Vagina (tissue), 2 donors: ENCODE data around the gene MYDGF. TPM values are rescaled to one million over a fixed set of nuclear protein-coding genes. Genes with fewer than 3 reads are reported as not detected.

Experiments used
- DNase-seq, 2 donors: peaks; one replicate each; pipeline ENCODE4 v3.0.0-alpha.2; 2017; ENCODE audit errors: extremely low spot score in 2 of 2
- H3K27ac ChIP-seq: fragments of 200-600 bp; sonication (generic); one replicate; pipeline ENCODE4 v1.5.1; 2019
- H3K27me3 ChIP-seq: fragments of 200-600 bp; sonication (generic); one replicate; pipeline ENCODE4 v1.5.1; 2019
- H3K36me3 ChIP-seq, 2 donors: fragments of 200-600 bp; sonication (generic); one replicate each; pipeline ENCODE4 v1.5.1; 2017 to 2019
- H3K4me1 ChIP-seq: fragments of 200-600 bp; sonication (generic); one replicate; pipeline ENCODE4 v1.5.1; 2019
- H3K4me3 ChIP-seq, 2 donors: fragments of 200-600 bp; sonication (generic); 1 replicate in 1 of 2; 2 replicates in 1 of 2; pipeline ENCODE4 v1.5.1; 2016 to 2019
- H3K9me3 ChIP-seq: fragments of 200-600 bp; sonication (generic); one replicate; pipeline ENCODE4 v1.5.1; 2019
- POLR2A ChIP-seq, 2 donors: fragments of 450-650 bp; IDR thresholded peaks; one replicate each; pipeline ENCODE4 v1.6.1; 2017; ENCODE audit warnings: antibody characterized with exemption in 2 of 2, mild to moderate bottlenecking in 2 of 2, moderate library complexity in 2 of 2
- POLR2AphosphoS5 ChIP-seq, 2 donors: sonication (generic); formaldehyde crosslinking; IDR thresholded peaks; one replicate each; pipeline ENCODE4 v1.9.0; 2017; ENCODE audit warnings: antibody characterized with exemption in 2 of 2, mild to moderate bottlenecking in 2 of 2, low read depth in 1 of 2; ENCODE audit not compliant: insufficient read depth in 1 of 2
- intact Hi-C: fragments of 100-400 bp; cut with DNase I; formaldehyde crosslinking; loops from one replicate; pipeline ENCODE4 v1.15.1; 2023
- total RNA-seq: library from RNA; depleted of rRNA; stranded (reverse); fragments of >200 nt; gene quantifications from one replicate; pipeline ENCODE4 v1.2.3, GENCODE V29; 2016
- TF ChIP-seq, protein P1 (sequence below), 3 experiments: fragments of 450-650 bp in 2 of 3; fragments of 200-600 bp in 1 of 3; sonication (generic) in 1 of 3; IDR thresholded peaks; one replicate each; pipeline ENCODE4 v1.5.1; 2017 to 2019; ENCODE audit warnings: antibody characterized with exemption in 3 of 3, mild to moderate bottlenecking in 2 of 3, moderate library complexity in 2 of 3

The MYDGF gene
- total RNA-seq, 1 donor from 2014 or later = 33.4 TPM

DNA sequence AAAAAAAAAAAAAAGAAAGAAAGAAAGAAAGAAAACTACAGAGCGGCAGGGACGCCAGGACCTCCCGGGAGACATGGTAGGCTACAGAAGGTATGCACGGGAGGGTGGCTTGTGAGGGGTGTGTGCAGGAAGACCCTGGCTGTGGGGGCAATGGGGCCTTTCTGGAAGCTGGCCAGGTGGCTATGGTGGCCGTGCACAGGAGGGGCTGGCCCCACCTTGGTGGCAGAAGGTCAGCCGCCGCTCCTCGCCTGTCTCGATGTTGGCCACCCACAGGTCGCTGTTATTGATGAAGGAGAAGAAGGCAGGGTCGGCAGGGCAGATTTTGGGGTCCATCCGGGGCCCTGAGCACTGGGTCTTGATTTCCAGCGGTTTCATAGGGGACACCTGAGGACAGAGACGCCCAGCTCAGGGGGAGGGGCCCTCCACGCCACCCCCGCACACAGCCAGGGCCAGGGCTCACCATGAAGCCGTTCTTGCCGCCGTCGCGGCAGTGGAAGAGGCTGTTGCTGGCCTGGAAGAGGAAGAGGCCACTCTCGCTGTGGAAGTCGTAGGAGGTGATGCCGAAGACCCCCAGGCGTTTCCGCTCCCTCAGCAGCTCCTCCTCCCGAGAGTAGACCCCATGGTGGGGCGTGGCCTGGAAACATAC lies 33.7 kb upstream of the MYDGF start:
- peaks cover 32% of the 10 kb centered on the region for H3K4me1 ChIP-seq
- DNase-seq = no peak
- no peak overlapping the region for H3K4me3 ChIP-seq
- H3K27me3 ChIP-seq = no peaks in the 10 kb centered on the region
- TF ChIP-seq POLR2AphosphoS5 (IDR thresholded peaks at IDR 0.05; ENCODE audit: insufficient read depth in 1 of 2, low read depth in 1 of 2) (no peak), POLR2A (IDR thresholded peaks at IDR 0.05) (no peak)
- TF ChIP-seq, protein P1, sequence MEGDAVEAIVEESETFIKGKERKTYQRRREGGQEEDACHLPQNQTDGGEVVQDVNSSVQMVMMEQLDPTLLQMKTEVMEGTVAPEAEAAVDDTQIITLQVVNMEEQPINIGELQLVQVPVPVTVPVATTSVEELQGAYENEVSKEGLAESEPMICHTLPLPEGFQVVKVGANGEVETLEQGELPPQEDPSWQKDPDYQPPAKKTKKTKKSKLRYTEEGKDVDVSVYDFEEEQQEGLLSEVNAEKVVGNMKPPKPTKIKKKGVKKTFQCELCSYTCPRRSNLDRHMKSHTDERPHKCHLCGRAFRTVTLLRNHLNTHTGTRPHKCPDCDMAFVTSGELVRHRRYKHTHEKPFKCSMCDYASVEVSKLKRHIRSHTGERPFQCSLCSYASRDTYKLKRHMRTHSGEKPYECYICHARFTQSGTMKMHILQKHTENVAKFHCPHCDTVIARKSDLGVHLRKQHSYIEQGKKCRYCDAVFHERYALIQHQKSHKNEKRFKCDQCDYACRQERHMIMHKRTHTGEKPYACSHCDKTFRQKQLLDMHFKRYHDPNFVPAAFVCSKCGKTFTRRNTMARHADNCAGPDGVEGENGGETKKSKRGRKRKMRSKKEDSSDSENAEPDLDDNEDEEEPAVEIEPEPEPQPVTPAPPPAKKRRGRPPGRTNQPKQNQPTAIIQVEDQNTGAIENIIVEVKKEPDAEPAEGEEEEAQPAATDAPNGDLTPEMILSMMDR (IDR thresholded peaks at IDR 0.05) = no peak
- H3K36me3 ChIP-seq = peaks cover 0 to 63% of the 10 kb centered on the region in 2 donors
- no peak overlapping the region for H3K27ac ChIP-seq
- intact Hi-C loops = no loop called here
- no peaks in the 10 kb centered on the region for H3K9me3 ChIP-seq

DNA sequence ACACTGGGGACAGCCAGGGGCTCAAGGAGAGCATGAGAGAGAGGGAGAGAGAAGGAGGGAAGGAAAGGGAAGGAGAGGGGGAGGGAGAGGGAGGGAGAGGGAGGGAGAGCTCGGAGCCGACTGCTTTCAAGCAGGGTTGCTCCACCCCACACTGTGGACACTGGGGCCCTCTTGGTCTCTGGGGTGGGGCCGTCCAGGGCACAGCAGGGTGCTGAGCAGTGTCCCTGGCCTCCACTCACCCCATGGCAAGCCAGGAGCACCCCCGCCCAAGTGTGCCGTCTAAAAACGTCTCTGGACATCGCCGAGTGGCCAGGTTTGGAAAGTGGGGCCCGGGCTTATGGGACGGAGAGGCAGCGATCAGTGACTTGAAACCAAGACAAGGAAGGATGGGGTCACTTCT lies 32.6 kb upstream of the MYDGF start:
- no peak for DNase-seq
- TF ChIP-seq POLR2A (IDR thresholded peaks at IDR 0.05) (no peak), POLR2AphosphoS5 (IDR thresholded peaks at IDR 0.05; ENCODE audit: insufficient read depth in 1 of 2, low read depth in 1 of 2) (no peak)
- TF ChIP-seq, protein P1 (IDR thresholded peaks at IDR 0.05) = no peak
- Histone ChIP-seq H3K4me1 (peaks cover 24% of the 10 kb centered on the region), H3K27me3 (no peaks in the 10 kb centered on the region), H3K27ac (no peak overlapping the region), H3K9me3 (no peaks in the 10 kb centered on the region), H3K4me3 (no peak overlapping the region), H3K36me3 (peaks cover 0 to 73% of the 10 kb centered on the region in 2 donors)
- intact Hi-C loops = no loop called here

DNA sequence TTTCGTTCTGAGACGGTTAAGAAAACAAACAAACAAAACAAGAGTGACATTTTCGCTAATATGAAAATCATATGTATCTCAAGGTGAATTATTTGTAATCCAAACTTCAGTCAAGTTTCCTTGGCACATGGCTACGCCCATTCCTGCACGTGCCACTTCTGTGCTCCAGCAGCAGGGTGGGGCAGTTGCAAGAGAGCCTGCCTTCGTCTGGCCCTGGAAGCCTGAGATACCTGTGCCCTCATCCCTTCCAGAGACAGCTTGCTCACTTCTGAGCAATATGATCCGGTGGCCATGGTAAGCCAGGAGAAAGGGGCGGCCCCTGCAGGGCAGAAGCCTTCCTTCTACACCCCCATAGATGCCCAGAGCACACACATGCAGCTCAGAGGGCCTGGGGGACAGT lies 31.4 kb upstream of the MYDGF start:
- Histone ChIP-seq H3K36me3 (peaks cover 0 to 85% of the 10 kb centered on the region in 2 donors), H3K27ac (no peak overlapping the region), H3K27me3 (no peaks in the 10 kb centered on the region), H3K4me1 (peaks cover 14% of the 10 kb centered on the region), H3K4me3 (no peak overlapping the region), H3K9me3 (no peaks in the 10 kb centered on the region)
- intact Hi-C loops = no loop called here
- TF ChIP-seq, protein P1 (IDR thresholded peaks at IDR 0.05) = no peak
- no peak for TF ChIP-seq POLR2A (IDR thresholded peaks at IDR 0.05)
- TF ChIP-seq POLR2AphosphoS5 (IDR thresholded peaks at IDR 0.05; ENCODE audit: insufficient read depth in 1 of 2, low read depth in 1 of 2) = no peak
- no peak for DNase-seq

DNA sequence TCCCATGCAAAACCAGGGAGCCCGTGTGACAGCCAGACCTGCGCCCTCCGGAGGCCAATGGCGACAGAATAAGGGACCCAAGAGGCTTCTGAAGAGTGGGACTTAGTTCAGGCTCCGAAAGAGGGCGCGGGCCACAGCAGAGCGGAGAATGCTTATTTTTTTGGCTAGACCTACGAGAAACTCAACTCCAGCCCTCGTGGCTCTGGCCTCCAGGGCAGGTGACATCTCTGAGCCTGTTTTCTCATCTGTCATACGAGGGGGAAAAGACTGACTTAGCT lies 30.5 kb upstream of the MYDGF start:
- DNase-seq = no peak
- intact Hi-C loops = no loop called here
- Histone ChIP-seq H3K9me3 (no peaks in the 10 kb centered on the region), H3K4me3 (no peak overlapping the region), H3K36me3 (peaks cover 0 to 92% of the 10 kb centered on the region in 2 donors), H3K4me1 (peaks cover 11% of the 10 kb centered on the region), H3K27ac (no peak overlapping the region), H3K27me3 (no peaks in the 10 kb centered on the region)
- TF ChIP-seq POLR2AphosphoS5 (IDR thresholded peaks at IDR 0.05; ENCODE audit: insufficient read depth in 1 of 2, low read depth in 1 of 2) = no peak
- TF ChIP-seq POLR2A (IDR thresholded peaks at IDR 0.05) = no peak
- TF ChIP-seq, protein P1 (IDR thresholded peaks at IDR 0.05) = no peak

DNA sequence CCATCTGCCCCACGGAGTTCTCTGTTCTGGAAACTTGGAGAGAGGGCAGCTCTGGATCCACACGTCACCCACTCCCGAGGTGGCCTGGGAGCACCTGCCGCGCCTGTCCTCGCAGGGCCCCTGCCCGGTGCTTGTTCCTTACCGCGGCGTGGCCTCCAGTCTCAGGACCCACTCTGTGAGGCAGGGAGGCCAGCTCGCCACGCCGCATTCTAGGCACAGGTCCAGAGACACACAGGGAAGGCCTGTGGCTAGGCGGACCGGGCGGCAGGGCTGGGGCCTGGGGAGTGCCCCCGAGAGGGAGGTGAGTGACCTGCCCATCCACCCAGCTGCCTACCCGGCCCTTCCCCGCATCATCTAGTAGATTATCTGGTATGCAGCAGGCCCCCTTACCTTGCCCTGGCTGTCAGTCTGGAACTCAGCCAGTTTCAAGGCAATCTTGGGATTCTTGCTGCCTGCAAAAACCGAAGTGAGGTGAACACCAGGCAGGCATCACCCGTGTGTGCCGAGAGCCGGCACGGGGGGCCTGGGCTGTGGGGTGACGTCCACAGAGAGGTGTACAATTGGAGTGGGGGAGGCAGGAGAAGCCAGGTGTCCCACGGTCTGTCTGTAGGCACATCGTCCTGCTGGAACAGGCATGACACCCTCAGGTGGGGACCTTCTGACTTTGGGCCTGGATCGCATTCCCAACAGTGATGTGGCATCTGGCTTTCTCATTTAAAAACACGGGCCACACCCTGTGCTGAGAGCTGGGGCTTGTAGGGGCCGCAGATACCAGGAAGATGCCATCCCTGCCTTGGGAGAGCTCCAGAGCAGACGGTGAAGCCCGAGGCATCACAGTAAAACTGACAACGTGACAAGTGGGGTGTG lies 29.9 kb upstream of the MYDGF start:
- H3K4me3 ChIP-seq = no peak overlapping the region
- peak overlapping the region; percentile 47 for H3K27ac ChIP-seq
- peak in 1 of 2 donors; percentile 31 for TF ChIP-seq POLR2AphosphoS5 (IDR thresholded peaks at IDR 0.05; ENCODE audit: insufficient read depth in 1 of 2, low read depth in 1 of 2)
- TF ChIP-seq POLR2A (IDR thresholded peaks at IDR 0.05) = no peak
- no peaks in the 10 kb centered on the region for H3K27me3 ChIP-seq
- H3K36me3 ChIP-seq = peaks cover 0 to 92% of the 10 kb centered on the region in 2 donors
- H3K4me1 ChIP-seq = peaks cover 11% of the 10 kb centered on the region
- intact Hi-C loops = no loop called here
- no peak for DNase-seq
- H3K9me3 ChIP-seq = no peaks in the 10 kb centered on the region
